G401 (cell line): Measurements from ENCODE around the gene PTMS. TPM values are rescaled to one million over a fixed set of nuclear protein-coding genes. Genes with fewer than 3 reads are reported as not detected.
"Not testable (repeated sequence)": the region's sequence is repeated elsewhere in the genome, so short reads cannot be mapped to it uniquely, and the experiment has no call there.

ENCODE experiments used
- DNase-seq: peaks from one replicate; pipeline ENCODE4 v3.0.0-alpha.2; 2015; ENCODE audit warnings: low spot score
- in situ Hi-C: cut with HindIII; loops from 2 replicates; pipeline ENCODE4 v1.10.0; 2016; ENCODE audit warnings: low sequenced_read_pairs, mixed read lengths
- total RNA-seq: library from RNA; depleted of rRNA; stranded (reverse); fragments of >200 nt; shearing (Covaris generic); gene quantifications from 2 replicates; pipeline ENCODE4 v1.2.3, GENCODE V29; 2014; rRNA removed

Gene PTMS
- total RNA-seq: 259 and 267 TPM in 2 replicates

- peak; percentile 97 for DNase-seq
Observed at GRCh38 chr12:6765634-6766581, at the start of gene PTMS. Gene PTMS, plus strand, starts transcription at chr12:6766363. Its CDS starts 343 bp downstream, at chr12:6766706.

GRCh38 chr12:6716874-6717437 is 49.2 kb upstream of the PTMS start:
- no peak for DNase-seq
- in situ Hi-C loops: no loop called here

More at GRCh38 chr12:6765634-6766581, at the start of gene PTMS:
- in situ Hi-C loops: no loop called here

GRCh38 chr12:6722863-6723262 is 43.3 kb upstream of the PTMS start:
- in situ Hi-C loops: no loop called here
- DNase-seq: no peak

GRCh38 chr12:6723607-6724408 is 42.4 kb upstream of the PTMS start, which contains the start of gene COPS7A:
Gene COPS7A, plus strand, starts transcription at chr12:6724046. Its CDS starts 611 bp downstream, at chr12:6724657.
- in situ Hi-C loops: no loop called here
- DNase-seq: peak; percentile 100

- in situ Hi-C loops: no loop called here
- DNase-seq: no peak
Observed at GRCh38 chr12:6724409-6724797, 41.8 kb upstream of the PTMS start.

GRCh38 chr12:6725350-6725749 is 40.8 kb upstream of the PTMS start:
- no peak for DNase-seq
- in situ Hi-C loops: no loop called here

GRCh38 chr12:6729186-6729585 is 37.0 kb upstream of the PTMS start:
- in situ Hi-C loops: no loop called here

GRCh38 chr12:6730169-6730568 is 36.0 kb upstream of the PTMS start:
- in situ Hi-C loops: no loop called here
- no peak for DNase-seq

More at GRCh38 chr12:6729186-6729585, 37.0 kb upstream of the PTMS start:
- DNase-seq: no peak

- in situ Hi-C loops: no loop called here
- peak; percentile 87 for DNase-seq
Observed at GRCh38 chr12:6734506-6735387, 31.4 kb upstream of the PTMS start.

- DNase-seq: peak; percentile 89
- in situ Hi-C loops: no loop called here
Observed at GRCh38 chr12:6735448-6736191, 30.5 kb upstream of the PTMS start.

- in situ Hi-C loops: no loop called here
- DNase-seq: no peak
Observed at GRCh38 chr12:6736754-6737153, 29.4 kb upstream of the PTMS start.

- in situ Hi-C loops, DNase-seq: not testable (repeated sequence)
Observed at GRCh38 chr12:6742080-6742479, 24.1 kb upstream of the PTMS start.

GRCh38 chr12:6742834-6743233 is 23.3 kb upstream of the PTMS start:
- in situ Hi-C loops: no loop called here
- no peak for DNase-seq

- DNase-seq, in situ Hi-C loops: not testable (repeated sequence)
Observed at GRCh38 chr12:6743300-6743699, 22.9 kb upstream of the PTMS start.

GRCh38 chr12:6745741-6746525 is 20.2 kb upstream of the PTMS start:
- DNase-seq: no peak
- in situ Hi-C loops: no loop called here

- in situ Hi-C loops: no loop called here
- no peak for DNase-seq
Observed at GRCh38 chr12:6747216-6747615, 18.9 kb upstream of the PTMS start.

- DNase-seq: no peak
- in situ Hi-C loops: no loop called here
Observed at GRCh38 chr12:6748761-6749160, 17.4 kb upstream of the PTMS start.
